Midbrain (tissue), 1 donor: ENCODE data around the gene SVIL.
"Not testable (repeated sequence)": the region's sequence is repeated elsewhere in the genome, so short reads cannot be mapped to it uniquely, and the experiment has no call there.

Experiments
- DNase-seq: peaks from one replicate; lab custom pipeline; 2025; lab: John Stamatoyannopoulos, UW

SVIL gene

DNA sequence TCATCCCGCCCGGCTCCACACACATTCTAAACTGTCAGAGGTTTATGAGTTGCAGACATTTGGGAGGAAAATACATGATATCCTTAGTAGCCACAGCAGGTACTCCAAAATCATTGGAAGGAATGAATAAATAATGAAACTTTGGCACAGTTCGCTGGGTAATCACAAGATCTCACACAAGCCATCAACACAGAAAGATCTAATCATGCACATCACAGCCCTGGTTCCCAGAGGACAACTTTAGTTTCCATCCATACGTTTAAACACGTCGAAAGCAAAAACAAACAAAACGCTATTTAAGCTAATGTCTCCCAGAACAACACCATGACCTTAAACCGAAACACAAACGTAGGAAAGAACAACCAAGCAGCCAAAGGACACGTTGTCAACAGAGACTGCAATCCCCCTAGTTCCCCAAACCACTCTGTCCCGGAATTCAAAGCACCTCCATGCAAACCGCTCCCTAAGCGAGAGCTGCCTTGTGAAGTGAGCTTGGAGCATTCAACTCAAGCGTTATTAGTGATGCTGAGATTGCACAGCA is 12.3 kb downstream of the SVIL start:
- DNase-seq = no peak

DNA sequence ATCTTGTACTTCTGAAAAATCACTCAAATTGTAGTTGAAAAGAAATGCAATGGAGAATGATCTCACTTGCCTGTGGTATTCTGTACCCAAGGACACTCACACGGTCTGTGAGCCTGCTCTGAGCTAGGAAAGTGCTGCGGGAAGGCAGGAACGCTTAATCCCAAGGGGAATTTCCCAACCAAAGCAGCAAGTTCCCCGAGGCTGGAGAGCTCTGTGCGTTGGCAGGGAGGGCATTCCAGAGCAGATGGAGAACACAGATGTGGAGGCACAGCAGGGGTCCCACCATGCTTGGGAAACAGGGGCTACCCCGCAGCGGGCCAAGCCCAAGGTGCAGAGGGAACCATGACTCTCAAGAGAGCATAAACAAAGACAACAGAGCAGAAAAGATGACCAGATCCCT is 13.6 kb downstream of the SVIL start:
- no peak for DNase-seq

DNA sequence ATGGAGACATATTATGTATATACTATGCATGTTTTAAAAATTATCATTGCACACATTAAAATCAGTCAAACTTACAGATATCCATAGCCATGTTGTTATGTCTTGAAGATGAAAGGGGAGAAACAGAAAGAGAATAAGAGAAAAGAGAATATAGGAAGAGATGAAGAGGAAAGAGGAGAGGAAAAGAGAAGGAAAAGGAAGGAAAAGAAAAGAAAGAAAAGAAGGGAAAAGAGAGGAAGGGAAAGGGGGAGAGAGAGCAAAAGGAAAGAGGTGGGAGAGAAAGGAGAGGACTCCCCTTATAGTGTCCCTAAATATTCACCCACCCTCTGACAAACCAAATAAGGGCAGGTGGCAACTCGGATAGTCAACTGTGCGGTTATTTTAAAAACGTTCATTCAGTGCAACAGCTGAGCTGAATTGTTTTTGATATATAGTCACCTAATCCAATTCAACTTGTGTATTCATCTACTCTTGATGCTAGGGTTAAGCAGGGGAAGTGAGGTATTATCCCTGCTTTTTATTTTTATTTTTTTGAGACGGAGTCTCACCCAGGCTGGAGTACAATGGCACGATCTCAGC is 14.6 kb downstream of the SVIL start:
- no peak for DNase-seq

DNA sequence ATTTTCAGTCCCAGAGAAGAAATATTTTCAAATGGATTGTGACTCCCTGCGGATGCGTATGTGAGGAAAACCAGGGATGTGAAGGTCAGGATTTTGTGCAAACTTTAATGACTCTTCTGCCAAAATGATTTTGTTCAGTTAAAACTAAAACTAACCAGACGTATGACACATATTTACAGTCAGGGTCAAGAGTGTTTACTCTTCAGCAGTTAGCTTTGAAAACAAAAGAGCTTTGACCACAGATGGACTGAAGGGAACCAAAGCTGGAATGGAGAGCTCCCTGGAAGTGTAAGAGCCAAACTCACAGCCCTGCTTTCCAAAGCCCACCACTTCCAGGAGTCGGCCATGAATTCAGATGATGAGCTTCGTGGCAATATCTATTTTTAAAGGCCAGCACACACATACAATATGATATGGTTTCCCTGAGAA is 15.5 kb downstream of the SVIL start:
- DNase-seq = no peak

DNA sequence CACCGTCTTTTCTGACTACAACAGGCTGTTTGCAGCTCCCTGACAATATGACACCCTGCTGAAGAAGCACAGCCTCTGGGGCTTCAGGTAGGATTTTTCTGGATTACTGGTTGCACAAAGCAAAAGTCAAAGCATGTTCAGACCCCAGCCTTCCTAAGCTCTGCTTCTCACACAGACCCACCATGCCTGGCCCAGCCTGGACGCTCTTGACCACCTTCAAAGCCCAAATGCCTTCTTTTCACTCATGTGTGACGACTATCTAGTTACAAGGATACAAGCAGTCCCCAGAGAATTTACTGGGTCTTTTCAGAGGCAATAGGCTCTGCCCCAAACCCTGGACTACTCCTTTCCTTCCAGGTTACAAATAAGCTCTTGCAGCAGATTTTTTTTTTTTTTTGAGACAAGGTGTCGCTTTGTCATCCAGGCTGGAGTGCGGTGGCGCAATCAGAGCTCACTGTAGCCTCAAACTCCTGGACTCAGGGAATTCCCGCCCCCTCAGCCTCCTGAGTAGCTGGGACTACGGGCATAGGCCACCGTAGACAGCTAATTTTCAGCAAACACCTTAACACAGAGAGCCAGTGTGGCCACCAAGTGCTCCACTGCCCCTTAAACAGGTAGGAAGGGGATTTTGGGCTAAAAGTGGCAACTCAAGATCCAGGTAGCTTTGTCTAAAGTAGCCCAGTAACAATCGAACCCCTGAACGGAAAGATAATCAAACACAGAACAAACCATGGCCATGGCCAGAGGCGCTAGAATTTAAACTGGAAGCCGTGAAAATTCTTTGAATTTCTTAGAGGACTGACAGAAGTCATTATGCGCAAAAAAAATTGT is 16.2 kb downstream of the SVIL start:
- no peak for DNase-seq

DNA sequence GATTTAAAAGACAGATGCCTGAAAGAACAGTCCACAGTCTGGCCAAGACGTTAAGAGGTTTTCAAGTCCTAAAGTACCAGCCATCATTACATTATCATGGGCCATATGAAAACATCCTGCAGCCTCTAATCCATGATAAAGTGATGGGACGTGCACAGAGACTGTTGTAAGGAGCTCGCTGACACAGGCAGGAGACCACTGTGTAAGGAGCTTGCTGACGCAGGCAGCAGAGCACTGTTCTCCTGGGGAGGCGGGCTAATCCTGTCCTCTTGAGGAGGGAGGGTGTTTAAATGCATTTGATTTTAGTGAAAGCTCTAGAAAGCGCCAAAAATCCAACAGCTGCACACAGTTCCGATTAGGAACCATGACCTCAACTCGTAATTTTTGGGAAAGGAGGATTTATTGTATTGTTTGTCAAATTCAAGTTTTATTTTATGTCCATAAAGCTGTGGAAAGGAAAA is 16.9 kb downstream of the SVIL start:
- DNase-seq = no peak

DNA sequence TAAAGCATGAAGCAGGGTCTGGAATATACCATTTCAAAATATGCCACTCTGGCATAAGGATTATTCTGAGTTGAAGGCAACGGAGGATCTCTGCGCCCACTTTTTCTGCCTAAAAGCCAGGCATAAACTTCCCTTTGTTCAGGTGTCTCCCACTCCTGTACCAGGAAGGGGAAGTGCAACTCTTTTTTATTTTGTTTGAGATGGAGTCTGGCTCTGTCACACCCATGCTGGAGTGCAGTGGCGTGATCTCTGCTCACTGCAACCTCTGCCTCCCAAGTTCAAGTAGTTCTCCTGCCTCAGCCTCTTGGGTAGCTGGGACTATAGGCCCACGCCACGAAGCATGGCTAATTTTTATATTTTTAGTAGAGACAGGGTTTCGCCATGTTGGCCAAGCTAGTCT is 18.2 kb downstream of the SVIL start:
- no peak for DNase-seq

DNA sequence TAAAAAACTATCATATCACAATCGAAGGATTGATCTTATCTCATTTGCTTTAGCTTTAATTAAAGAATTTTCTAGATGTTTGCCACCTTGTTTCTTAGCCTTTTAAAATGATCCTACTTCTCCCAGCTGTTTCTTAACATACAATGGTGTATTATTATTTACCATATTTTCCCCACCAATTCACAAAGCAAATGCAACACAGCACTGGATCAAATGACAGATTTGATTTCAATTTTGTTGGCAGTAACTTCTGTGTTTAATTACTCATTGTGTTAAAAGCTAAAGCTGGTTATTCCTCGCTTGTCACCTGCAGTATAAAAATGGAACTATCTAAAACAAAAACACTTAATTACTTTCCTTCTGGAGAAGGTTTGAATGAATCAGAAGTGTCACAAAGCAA is 19.6 kb downstream of the SVIL start:
- DNase-seq = no peak

DNA sequence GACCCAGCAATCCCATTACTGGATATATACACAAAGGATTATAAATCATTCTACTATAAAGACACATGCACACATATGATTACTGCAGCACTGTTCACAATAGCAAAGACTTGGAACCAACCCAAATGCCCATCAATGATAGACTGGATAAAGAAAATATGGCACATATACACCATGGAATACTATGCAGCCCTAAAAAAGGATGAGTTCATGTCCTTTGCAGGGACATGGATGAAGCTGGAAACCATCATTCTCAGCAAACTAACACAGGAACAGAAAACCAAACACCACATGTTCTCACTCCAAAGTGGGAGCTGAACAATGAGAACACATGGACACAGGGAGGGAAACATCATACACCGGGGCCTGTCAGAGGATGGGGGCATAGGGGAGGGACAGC is 20.5 kb downstream of the SVIL start:
- DNase-seq = not testable (repeated sequence)

DNA sequence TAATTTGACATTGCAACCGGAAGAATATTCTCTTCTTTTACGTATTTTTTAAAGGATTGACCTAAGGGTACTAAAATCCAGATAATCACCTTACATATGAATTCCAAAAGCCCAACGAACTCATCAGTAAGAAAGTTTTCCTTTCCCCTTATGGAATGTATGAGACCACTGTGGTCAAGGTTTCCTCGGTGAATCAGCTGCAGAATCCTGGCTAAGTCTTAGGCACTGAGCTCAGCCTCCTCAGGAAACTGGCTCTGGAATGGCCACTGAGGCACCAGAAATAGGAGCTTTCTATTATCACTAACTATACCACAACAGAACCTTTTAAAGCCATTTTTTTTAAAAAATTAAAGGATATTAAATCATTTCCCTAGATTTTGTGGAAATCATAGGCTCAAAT is 21.0 kb downstream of the SVIL start:
- no peak for DNase-seq

DNA sequence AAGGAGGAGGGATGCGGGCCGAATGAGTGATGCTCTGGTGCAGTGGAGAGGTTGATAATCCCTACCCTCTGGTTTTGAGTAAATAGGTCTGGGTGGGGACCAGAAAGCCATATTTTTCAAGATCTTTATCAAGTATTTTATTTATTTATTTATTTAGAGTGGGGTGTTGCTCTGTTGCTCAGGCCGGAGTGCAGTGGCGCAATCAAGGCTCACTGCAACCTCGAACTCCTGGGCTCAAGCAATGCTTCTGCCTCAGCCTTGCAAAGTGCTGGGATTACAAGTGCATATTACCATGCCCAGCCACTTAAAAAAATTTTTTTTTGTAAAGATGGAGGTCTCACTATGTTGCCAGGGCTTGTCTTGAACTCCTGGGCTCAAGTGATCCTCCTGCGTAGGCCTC is 21.6 kb downstream of the SVIL start:
- no peak for DNase-seq

DNA sequence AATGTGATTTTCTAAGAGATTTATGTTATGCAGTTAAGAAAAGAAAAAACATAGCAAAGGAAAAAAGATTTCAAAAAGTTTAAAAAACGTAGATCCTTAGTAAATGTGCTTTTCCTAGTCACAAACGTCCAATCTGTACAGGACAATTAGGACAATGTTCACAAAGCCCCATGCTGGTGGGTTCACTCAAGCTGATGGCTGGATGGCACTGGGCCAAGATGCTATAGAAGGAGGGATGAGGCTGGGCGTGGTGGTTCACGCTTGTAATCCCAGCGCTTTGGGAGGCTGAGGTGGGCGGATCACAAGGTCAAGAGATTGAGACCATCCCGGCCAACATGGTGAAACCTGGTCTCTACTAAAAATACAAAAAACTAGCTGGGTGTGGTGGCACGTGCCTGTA is 22.1 kb downstream of the SVIL start:
- DNase-seq = no peak

DNA sequence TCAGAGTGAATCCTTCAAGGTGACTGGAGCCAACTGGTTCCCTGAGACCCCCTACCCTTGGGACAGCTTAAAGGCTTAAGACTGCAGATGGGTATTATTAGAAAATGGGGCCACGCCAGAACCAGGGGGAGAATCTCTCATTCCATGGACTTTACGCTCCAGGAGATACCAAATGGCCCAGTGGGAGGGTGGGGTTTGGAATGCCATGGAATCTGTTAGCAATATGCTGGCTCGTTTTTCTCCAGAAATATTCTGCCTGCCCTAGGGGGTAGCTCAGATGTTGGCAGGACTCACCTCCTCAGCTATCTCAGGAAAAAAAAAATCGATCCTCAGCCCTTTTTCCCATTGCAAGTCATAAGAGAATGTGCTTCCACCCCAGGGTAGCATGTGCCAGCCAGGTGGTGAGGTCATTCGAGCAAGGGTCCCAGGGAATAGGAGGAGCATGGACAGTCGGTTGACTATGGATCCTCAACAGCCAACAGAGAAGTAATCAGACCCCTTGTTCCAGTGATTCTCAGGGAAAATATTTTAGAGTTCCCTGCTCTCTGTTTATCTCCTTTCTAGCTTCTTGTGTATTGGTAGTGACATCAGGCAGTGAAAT is 22.9 kb downstream of the SVIL start:
- no peak for DNase-seq

DNA sequence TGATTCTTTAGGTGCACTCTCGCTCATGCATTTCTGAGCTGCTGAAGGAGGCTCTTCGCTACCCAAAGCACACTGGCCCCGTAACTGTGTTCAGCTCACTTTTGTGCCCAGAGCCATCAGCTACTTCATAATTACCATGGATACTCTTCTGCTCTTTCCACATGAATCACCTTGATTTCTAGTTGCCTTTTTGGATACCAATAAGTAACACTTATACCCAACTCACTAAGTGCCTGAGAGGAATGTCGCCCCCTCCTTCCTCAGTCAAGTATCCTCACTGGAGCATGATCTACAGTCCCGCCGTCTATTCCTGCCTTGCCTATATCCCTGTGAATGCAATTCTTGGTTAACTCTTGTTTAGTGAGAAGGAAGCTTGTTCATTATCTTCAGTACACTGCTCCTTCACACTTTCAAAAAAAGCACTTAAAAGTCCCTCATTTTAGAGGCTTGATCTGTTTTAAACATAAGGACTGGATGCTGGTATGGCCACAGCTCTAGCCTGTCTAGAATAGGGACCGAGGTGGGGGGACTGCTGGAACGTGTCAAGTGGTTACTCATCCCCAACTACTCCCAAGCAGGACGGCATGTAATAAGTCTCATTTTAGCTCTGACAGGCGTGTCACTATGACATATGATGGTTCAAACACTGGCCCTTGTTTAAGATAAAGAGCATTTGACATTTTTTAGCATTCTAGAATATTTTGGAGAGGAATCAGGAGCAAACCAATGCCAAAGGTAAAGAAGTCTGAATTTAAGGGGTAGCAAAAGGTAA is 23.7 kb downstream of the SVIL start:
- DNase-seq = no peak

DNA sequence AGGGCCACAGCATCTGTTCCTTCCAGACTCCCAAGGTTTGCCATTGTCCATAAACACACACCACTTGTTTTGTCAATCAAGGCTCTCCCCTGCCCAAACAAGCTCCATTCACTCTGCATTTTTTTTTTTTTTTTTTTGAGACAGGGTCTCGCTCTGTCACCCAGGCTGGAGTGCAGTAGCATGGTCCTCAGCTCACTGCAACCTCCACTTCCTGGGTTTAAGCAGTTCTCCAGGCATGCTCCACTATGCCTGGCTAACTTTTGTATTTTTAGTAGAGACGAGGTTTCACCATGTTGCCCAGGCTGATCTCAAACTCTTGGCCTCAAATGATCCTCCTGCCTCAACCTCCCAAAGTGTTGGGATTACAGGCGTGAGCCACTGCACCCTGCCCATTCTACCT is 24.4 kb downstream of the SVIL start:
- not testable (repeated sequence) for DNase-seq

DNA sequence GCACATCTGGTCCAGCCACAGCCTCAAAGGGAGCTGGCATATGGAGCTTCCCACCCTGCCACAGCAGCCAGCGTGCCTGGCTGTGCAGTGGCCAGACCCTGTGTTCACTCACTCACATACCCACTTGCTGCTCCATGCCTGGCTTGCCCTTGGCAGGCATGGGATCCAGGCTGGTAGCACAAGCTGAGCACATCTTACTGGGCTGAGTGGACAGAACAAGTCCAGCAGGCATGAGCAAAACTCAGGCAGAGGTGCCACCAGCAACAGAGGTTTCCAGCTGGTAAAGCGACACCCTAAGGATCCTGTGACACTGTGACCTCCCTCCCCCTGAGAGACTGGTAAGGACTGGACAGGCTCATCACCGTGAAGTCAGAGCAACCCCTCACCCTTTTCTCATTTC is 25.1 kb downstream of the SVIL start:
- no peak for DNase-seq

DNA sequence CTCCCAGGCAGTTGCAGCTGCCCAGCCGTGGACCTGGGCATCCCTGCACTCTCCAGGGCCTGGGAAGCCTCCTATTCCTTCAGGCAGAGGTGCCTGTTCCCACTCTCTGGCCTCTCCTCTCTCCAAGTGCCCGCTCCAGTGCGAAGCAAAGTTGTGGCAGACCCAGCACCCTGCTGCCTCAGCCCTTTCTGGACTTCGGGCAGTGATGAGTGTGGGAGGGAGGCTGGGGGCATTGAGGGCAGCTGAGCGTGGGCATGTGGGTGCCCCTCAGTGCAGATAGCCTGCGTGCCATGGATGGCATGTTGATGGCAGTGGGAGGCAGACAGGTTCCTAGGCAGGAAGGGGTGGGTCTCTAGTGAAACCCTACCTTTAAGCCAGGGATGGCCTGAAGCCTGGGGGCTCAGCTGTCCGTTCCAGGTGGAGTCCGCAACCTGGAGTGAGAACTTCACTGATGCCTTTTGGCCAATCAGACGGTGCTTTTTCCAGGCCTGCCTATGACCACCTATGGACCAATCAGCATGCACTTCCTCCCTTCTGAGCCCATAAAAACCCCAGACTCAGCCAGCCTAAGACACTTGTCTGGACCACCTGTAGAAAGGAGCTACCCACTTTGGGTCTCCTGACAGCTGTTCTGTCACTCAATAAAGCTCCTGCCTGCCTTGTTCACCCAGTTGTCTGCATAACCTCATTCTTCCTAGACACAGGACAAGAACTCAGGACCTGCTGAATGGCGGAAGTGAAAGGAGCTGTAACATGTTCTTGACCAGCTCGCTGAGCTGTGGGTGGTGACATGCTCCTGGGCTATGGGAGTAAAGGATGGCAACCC is 26.1 kb downstream of the SVIL start:
- DNase-seq = no peak

DNA sequence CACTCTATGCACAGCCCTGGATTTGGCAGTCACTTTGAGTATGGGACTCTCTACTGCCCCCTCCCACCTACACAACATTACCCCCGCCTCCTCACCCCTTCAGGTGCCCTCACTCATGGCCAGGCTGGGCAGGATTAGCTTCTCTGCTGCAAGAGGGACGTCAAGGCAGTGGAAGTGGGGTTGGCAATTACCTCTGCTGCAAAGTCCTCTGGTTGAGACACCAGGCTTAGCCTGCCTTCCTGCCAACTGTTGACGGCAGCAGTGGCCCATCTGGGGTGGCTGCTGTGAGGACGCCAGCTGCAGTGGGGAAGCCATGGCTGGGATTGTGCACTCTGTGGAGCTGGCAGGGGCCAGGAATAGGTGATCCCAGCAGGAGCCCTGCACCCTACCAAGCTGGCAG is 26.7 kb downstream of the SVIL start:
- no peak for DNase-seq

DNA sequence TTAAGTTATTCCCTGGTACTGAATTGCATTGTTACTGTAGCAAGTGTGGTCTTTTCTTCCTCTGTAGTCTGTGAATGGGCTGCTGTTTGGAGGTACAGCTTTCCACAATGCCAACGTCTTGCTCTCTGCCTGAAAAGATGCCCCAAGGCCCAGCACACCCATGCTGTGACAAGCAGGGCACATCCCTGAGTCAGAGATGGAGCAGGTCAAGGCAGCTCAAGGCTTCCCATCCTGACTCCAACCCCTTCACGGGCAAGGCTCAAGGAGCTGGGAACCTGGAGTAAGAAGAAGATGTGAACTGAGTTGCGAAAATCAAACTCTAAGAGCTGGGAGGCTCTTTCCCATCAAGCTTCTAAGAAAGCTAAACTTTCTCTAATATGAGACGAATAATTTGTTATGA is 27.2 kb downstream of the SVIL start:
- no peak for DNase-seq

DNA sequence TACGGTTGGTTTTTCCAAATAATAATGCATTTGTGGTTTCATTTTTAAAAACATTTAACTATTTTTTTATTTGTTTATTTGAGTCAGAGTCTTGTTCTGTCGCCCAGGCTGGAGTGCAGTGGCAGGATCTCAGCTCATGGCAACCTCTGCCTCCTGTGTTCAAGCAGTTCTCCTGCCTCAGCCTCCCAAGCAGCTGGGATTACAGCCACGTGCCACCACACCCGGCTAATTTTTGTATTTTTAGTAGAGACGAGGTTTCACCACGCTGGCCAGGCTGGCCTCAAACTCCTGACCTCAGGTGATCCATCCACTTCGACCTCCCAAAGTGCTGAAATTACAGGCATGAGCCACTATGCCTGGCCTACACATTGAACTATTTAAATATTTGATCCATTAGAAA is 28.1 kb downstream of the SVIL start:
- not testable (repeated sequence) for DNase-seq

DNA sequence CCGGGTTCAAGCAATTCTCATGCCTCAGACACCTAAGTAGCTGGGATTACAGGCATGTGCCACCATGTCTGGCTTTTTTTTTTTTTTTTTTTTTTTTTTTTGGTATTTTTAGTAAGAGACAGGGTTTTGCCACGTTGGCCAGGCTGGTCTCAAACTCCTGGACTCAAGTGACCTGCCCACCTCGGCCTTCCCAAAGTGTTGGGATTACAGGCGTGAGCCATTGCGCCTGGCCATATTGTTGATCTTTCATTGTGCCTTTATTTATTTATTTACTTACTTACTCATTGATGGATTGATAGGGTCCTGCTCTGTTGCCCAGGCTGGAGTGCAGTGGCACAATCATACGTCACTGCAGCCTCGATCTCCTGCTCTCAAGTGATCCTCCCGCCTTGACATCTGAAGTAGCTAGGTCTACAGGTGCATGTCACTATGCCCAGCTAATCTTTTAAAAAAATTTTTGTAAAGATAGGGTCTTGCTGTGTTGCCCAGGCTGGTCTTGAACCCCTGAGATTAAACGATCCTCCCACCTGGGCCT is 30.4 kb downstream of the SVIL start:
- DNase-seq = no peak
